Measurements from ENCODE around the gene C1QTNF6.

Gene C1QTNF6

DNA sequence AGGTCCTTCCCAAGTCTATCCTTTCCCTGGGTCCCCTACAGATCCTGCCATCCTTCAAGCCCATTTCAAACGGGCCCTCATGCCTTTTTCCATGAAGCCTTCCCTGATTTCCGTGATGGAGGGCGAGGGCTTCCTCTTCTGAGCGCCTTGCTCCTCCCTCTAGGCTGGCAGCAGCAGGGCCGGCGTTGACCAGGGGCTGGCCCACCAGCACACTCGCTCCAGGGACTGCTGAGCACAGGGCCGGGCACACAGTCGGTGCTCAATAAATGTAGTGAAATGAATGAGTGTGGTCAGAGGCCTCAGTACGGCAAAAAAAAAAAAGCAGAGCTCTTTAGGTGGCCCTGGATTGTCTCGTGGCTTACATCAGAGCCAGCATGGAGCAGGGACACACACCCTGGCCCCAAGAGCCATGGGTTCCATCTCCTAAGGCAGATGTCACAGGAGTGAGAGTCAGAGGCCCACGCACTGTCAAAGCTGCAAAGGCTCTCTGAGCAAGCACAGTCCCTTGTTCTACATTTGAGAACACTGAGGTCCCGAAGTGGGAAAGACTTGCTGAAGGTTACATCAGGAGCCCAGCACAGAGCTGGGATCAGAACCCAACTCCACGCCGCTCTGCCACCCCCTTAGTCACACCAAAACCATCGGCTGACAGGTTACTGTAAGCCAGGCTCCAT is 41.4 kb downstream of the C1QTNF6 start:
- in situ Hi-C loops (cut with MboI; ENCODE audit: low sequenced_read_pairs) = no loop called here

DNA sequence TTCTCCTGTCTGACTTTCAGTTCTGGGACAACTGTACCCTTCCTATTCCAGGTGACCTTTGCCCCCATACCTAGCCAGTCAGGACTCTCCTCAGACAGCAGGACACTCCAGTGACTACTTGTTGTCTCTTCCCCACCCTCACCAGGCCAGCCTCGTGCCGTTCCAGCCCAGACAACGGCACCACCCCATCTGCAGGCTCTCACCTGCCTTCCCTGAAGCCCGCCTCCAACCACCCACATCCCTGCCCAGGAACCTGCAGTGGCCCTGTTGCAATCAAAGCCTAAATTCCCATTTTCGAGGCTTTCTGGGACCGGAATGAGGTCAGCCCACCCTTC is 42.0 kb downstream of the C1QTNF6 start:
- in situ Hi-C loops (cut with MboI; ENCODE audit: low sequenced_read_pairs) = no loop called here

DNA sequence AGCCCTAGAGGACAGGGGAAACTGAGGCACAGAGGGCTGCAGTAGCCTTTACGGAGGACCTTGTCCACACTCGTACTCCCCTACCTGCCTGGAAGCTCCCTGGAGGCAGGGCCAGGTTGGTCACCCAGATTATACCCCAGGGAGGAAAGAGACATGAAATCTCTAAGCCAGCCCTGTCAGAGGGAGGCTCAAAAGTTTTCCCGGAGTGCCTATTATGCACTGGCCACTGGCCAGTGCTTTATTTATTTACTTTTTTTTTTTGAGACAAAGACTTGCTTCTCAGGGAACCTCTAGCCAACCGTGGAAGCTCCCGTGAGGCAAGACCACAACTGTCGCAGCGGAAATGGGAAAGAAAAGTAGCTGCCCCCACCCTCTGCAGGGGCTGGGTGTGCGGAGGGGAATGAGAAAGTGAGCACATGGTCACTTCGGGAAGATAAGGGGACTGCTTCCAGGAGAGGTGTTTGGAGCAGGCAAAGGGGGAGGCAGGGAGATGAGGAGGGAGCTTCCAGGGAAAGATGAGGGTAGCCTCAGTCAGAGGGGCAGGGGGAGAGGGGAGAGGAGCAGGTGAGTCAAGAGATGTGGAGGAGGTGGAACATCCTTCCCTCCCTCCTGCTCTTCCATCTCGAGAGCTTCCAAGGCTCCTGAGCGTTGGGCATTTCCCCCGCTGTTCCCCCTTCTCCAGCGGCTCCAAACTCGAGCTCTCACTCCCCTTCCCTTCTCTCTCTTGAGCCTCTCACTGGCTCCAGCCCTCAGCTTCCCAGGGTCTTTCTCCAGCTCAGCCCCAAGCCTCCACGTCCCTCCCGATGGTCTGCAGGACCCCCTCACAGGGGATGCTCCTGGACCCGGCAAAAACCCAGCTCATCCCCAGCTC is 42.6 kb downstream of the C1QTNF6 start:
- in situ Hi-C loops (cut with MboI; ENCODE audit: low sequenced_read_pairs) = no loop called here

DNA sequence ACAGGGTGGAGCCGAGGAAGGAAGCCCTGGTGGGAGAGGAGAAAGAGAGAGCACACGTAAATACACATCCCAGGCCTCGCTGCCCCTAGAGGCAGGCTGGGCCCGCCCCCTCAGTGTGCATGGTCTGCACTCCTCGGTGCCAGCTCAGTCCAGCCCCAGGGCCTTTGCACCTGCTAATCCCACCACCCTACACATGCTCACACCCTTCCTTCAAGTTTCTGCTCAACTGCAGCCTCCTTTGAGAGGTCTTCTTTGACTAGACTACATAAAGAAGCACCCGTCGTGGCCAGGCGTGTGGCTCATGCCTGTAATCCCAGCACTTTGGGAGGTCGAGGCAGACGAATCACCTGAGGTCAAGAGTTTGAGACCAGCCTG is 43.9 kb downstream of the C1QTNF6 start:
- in situ Hi-C loops (cut with MboI; ENCODE audit: low sequenced_read_pairs) = no loop called here

DNA sequence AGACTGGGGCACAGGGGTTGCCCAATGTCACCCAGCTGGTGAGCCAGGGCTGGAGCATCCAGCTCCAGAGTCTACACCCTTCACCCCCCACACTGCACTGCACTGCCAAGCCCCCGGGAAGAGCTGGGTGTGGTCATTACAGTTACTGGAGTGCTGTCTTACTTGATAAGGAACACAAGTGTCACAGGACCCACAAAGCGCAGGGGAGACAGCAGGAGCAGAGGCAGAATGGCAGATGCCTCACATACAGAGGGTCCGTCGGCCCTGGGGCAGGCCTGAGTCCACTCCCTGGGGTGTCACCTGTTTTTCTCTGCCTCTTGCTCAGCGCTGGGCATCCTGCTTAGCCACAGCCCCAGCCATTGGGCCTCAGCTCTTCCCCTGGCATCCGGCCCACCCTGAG is 46.1 kb downstream of the C1QTNF6 start:
- in situ Hi-C loops (cut with MboI; ENCODE audit: low sequenced_read_pairs) = no loop called here

DNA sequence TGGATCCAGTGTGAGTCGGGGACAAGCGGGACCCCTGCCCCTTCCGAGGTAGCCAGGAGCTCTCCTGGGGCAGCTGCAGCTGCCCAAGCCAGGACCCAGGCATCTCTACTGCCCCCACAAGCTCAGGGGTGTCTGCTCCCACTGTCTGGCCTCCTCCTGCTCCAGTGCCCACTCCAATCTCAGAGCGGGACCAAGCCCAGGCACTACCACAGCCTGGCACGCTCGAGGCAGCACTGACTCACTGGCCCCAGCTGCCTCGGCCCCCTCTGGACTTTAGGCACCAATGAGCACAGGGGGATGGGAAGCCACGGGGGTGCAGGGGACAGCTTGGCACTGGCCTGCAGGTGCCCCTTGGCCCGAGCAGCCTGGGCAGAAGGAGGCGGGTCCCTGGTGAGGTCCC is 46.6 kb downstream of the C1QTNF6 start:
- in situ Hi-C loops (cut with MboI; ENCODE audit: low sequenced_read_pairs) = no loop called here

DNA sequence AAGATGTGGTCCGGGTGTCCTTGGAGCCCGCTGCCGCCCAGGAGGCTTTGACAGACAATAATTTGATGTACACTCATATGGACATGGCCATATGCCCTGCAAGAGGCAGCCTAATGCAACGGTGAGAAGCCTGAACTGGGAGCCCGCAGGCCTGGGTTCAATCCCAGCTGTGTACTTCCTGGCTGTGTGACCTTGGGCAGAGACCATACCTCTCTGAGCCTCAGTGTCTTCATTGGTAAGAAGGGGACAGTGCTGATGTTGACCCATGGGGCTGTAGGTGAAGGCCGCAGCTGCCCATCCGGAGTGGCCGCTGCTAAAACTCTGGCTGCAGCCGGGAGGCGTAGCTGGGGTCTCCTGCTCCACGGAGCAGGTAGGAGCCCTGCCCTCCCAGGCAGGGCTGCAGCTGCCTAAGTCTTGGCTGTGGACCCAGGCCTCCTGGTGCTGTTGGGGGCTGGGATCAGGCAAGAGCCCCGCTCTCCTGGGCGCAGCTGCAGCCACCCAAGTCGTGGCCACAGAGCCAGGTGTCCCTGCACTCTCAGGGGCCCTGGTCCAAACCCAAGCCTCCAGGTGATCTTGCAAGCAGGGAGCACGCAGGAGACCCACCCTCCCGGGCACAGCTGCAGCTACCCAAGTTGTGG is 47.2 kb downstream of the C1QTNF6 start:
- in situ Hi-C loops (cut with MboI; ENCODE audit: low sequenced_read_pairs) = no loop called here

DNA sequence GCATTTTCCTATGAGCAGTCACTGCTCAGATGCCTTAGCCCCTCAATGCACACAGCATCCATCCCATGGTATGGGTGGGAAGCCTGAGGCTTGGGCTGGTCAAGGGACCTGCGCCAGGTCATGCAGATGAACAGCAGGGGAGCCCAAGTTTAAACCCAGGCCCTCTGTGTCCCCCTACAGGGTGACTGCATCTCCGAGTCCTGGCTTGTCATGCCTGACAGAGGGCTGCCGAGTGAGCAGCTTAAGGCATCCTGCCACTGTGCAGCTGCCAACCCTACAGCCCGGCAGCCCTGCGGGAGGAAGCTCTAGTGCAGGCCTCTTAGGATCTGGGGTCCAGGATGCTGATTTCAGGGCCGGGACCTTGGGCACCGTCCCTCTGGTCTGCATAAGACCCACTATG is 48.3 kb downstream of the C1QTNF6 start:
- in situ Hi-C loops (cut with MboI; ENCODE audit: low sequenced_read_pairs) = no loop called here

DNA sequence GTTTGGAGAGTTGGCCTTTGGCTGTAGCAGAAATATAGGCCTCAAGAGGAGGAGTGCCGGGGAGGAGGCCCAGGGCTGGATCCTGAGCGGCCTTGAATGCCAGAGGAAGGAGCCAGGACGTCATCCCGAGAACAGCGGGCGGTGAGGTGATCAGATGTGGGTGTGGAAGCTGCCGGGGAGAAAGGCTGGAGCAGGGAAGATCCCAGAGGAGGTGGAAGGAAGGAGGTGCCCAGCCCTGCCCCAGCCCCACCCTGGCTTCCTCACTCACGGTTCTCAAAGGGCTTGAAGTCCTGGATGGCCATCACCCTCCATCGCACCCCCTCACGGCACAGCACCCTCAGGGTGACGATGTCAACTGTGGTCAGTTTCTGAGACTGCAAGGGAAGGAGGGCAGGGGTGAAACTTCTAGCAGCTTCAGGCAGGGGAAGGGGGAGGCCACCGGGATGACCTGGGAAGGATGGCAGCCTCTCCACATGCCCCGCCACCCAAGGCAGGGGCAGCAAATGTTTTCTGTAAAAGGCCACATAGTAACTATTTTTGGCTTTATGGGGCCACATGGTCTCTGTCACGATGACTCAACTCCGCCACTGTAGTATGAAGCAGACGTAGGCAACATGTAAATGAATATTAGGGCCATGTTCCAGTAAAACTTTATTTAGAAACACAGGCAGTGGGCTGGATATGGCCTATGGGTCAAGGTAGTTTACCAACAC is 49.0 kb downstream of the C1QTNF6 start:
- in situ Hi-C loops (cut with MboI; ENCODE audit: low sequenced_read_pairs) = no loop called here

DNA sequence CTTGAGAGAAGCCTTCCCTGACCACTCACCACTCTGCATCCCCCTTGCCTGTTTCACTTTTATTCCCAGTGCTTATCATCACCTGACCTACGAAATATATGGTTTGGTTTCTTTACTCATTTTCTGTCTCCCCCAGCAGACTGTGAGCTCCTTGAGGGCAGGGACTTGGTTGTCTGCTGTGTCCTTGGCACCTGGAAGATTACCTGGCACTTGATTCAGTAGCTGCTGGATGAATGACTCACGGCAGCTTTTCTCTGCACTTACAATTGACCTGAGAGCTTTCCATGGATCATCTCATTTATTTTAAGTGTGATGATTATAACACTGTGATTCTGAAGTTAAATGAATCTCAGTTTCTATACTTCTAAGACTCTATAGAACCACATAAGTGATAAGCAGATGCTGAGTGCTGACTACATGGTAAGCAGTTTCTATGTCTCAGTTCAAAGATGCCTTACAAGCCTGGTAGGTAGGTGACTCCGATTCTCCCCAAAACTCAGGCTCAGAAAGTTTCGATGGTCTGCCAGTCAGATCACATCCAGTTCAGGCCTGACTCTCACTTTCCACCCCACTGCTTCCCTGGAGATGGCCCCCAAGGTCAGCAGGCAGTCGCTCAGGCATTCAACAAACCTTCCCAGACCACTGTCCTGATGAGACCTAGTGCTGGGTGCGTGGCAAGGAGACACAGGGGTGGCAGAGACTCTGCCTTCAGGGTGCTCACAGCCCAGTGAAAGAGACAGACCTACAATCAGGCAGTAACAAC is 50.0 kb downstream of the C1QTNF6 start:
- in situ Hi-C loops (cut with MboI; ENCODE audit: low sequenced_read_pairs) = no loop called here

DNA sequence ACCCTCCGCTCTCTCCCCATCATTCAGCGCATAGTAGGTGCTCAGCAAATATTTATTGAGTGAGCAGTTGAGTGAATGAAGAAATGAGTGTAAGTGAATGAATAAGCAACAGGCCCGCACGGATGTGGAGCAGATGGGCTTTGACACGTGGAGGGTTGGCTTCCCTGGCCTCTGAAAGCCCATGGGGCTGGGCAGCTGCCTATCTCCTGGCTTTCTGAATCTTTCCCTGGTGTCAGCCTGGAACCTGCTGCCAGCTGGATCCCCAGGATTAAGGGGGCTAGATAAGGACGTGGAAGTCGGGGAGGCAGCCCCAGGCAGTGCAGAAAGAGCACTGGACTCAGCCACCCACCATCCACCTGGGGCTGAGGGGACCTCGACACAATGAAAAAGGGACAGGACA is 50.9 kb downstream of the C1QTNF6 start:
- in situ Hi-C loops (cut with MboI; ENCODE audit: low sequenced_read_pairs) = no loop called here

DNA sequence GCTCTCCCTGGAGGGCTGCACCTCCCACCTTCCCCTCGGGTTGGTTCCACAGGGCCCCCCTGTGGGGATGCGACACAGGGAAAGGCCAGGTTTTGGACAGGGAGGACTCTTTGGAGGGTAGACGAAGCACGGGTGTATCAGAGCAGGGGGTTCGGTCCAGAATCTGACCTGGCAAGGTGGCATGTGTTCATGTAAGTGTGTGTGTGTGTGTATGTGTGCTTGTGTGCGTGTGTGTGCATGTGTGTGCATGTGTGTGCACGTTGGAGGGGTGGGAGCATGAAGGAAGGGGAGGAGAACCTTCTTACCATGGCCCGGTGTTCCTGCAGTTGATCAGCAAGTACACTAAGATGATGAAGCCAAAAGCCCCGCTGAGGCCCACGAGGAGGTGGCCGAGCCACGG is 53.0 kb downstream of the C1QTNF6 start:
- in situ Hi-C loops (cut with MboI; ENCODE audit: low sequenced_read_pairs) = no loop called here

DNA sequence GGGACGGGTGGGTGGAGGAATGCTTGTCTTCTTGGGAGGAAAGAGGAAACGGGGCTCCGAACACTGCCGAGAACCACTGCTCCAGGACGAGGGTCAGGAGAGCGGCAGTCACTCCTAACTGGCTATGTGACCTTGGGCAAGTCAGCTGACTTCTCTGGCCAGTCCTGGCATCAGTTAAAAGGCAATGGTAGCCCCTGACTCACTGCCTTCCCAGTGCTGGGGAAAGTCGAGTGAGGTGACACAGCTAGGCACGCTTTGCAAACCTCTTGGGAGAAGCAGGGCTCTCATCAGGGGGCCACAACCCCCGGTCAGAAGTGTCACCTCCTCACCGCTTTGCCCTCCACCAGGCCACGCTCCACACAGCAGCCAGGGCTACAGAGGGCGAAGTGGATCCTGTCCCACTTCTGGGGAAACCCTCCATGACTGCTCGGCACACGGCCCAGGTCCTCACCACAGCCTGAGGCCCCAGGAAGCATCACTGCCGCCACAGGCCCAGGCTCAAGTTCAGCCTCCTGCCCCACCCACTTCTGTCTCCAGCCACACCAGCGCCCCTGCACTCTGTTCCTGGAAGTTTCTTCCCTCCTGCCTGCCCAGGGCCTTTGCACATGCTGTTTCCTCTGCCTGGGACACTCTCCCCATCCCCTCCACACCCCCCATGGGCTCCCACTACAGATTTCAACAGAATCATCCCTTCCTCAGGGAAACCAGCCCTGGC is 54.6 kb downstream of the C1QTNF6 start:
- in situ Hi-C loops (cut with MboI; ENCODE audit: low sequenced_read_pairs) = no loop called here

DNA sequence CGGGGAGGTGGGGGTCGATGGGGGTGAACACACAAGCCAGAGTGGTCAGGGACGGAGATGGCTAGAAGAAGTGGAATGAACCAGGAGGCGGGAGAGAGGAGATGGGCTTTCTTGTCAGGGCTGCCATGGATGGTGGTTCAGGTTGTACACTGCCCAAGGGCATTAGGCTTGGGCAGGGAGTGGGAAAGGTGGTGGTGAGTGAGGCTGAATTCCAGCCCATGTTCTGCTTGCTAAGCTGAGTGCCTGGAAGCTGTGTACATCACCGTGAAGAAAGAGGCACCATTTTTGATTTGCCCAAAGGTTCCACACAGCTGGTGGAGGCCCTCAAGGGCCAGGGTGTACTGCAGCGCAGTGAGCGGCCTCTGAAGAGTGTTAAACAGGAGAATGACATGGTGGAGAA is 55.3 kb downstream of the C1QTNF6 start:
- in situ Hi-C loops (cut with MboI; ENCODE audit: low sequenced_read_pairs) = no loop called here

Measured in HL-60/S4 (cell line).